GM18526 (cell line): ENCODE data around the gene ABCG2.

ENCODE experiments used
- POLR2A ChIP-seq: IDR thresholded peaks from 3 replicates; pipeline ENCODE4 v1.6.1; 2011; ENCODE audit not compliant: insufficient read length; ENCODE audit errors: extremely low read depth

Gene ABCG2

DNA sequence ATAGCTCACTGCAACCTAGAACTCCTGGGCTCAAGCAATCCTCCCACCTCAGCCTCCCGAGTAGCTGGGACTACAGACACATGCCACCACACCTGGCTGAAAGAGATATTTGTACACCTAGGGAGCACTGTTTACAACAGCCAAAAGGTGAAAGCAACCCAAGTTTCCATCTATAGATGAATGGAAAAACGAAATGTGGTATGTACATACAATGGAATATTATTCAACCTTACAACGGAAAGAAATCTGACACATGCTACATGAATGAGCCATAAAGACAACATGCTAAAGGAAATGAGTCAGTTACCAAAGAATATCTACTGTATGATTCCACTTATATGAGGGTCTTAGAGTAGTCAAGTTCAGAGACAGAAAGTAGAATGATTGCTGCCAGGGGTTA, 52.2 kb downstream of the ABCG2 start:
- TF ChIP-seq POLR2A: no peak

DNA sequence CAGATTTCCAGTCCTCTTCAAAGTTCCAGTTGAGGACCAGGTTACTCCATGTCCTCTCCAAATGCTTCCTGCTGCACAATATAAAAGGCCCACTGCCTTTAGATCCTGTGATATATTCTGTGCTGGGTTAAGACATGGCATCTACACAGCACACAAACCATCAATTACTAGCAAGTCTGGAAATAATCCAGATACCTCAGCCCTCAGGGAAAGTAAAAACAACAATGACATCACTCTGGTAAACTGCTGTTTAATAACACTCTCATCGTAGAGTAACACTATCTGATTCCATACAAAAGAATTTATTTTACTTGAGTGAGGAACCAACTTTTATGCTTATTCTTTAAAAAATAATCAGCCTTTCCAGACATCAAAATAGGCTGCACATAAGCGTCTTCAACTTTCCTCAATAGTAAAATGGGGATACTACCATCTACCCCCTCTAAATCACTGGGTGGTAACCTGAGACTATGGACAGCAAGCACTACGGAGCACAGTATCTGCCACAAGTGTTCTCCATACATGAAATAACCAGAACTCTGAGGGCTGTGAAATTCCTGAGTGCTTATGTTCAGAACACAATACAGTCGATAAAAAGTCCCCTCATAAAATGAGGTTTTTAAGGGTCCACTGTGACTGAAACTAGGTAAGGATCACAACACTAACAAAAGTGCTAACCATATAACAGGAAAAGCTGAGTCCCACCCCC, 53.4 kb downstream of the ABCG2 start:
- no peak for TF ChIP-seq POLR2A

DNA sequence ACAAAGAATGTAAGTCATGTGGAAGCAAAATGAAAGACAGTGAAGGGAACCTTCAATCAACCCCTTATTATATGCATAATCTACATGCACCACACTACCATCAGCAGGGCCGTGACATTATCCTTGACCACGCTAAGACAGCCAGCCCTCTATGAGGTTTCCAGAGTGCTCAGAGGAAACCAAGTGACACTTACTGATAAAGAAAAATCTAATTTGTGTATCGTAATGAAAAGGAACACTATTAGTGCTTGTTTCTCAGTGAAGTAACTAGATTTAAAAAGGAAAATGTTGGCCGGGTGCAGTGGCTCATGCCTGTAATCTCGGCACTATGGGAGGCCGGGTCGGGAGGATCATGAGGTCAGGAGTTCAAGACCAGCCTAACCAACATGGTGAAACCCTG, 56.4 kb downstream of the ABCG2 start:
- no peak for TF ChIP-seq POLR2A

DNA sequence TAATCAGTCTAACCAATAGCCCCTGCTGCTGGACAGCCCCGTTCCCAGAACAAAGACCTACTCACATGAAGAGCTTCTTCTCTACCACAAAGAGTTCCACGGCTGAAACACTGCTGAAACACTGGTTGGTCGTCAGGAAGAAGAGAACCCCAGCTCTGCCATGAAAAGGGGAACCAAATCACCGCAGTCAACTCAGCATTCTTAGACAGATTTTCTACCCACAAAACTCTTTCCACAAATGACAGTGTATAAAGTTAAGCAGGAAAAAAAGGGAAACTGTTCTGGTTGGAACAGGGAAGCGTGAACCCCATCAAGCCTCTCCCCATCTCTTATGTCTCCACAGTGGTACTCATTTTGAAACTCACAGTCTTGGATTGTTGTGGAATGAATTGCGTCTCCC, 57.3 kb downstream of the ABCG2 start:
- TF ChIP-seq POLR2A: no peak

DNA sequence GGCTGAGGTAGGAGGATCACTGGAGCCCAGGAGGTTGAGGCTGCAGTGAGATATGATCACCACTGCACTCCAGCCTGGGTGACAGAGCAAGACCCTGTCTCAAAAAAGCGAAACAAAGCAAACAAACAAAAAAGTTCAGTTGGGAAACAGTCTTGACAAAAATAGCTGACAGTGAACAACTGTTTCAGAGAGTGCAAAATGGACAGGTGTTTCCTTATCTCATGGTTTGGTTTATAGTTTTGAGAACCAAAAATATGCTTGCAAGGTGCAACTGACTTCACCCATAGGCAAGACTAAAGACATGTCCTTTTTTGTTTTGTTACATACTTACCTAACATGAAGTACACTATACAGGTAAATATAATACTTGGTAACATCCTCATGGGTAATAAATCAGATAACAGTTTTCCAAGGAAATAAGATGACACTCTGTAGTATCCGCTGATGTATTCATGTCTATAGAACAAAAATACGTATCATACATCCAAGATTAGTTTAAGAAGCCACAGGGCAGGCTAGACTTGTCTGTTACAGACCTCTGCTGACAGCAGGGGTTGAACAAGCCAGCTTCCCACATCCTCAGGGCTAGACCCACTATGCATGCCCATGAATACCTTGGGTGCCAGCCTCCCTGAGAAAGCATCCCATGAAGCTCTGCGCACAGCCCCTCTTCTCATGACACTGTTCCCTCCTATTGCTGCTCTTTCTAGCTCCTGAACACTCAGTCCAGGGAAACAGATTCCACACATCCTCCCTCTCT, 59.3 kb downstream of the ABCG2 start:
- TF ChIP-seq POLR2A: no peak

DNA sequence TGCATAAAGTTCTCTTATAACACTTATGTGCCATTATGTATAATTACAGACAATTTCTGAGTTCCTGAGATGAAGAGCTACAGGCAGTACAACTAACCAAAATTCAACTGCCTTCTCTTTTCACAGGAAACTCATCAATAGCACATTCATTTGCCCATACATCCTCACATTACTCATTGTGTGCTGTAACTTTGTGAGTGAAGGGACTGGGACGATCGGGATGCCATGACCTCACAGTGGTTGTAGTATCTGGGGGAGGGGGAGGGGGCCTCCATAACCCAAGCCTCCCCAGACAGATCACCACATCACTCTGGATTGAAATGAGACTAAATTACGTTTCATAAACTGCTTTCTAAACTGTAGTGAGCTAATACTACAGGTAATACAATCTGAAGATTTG, 60.7 kb downstream of the ABCG2 start:
- no peak for TF ChIP-seq POLR2A

DNA sequence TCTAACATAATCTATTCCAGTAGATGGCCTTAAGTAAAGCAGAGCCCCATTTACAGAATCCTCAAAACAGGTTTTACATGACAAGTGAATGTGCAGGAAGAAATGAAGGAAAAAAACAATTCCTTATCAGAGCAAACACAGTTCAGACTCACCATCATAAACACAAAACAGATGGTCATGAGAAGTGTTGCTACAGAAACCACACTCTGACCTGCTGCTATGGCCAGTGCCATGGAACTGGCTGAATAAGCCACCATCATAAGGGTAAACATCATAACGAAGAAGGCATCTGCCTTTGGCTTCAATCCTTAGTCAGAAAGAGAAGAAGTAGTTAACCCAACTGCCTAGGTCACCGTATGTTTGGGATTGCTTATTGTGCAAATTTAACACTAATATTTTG, 61.1 kb downstream of the ABCG2 start:
- TF ChIP-seq POLR2A: no peak

DNA sequence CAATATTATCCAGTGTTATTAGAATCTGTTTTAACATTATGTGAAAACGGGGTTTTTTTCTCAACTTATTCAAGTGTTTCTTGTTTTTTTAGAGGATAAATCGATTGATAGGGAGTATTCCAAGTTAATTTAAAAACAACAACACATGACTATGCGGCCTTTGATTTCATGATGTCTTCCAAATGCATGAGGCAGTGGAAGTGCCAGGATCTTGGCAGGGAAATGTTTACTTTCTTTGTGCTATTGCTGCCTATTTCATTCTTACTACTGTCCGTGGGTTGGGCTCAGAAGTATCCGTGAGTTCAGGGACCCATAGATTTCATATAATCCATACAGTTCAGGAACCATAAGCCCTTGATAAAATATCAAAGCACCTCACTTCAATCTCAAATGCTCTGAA, 64.6 kb downstream of the ABCG2 start:
- TF ChIP-seq POLR2A: no peak

DNA sequence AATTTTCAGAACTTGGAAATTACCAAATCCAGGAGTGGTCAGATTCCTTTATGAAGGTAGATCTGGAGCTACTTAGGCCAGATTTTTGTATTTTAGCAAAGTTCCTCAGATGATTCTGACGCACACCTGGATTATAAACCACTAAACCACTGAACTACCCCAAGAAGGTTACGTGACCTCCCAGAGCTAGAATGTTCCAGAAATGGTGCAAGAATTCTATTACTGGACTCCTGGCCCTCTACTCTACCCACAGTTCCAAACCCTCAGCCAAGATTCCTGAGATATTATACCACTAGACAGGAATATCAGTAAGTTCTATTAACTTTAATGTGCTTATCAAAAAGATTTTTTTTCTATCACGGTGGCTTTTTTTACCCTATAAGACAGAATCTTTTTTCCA, 67.1 kb downstream of the ABCG2 start:
- TF ChIP-seq POLR2A: no peak

DNA sequence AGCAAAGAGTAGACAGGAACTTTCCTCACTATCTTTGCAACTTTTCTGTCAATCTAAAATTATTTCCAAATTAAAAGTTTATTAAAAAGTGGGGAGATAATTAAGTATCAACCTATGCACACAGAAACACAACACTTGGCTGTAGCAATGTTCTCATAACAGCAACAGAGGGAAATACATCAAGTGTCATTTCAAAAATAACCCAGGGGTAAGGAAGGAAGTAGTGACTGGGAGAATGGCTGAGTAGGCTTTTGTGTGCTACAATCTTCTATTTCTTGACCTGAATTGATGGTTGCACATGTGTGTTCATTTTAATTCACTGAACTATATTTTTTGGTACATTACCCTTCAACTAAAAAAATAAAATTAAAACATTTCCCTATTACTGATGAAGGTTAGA, 67.5 kb downstream of the ABCG2 start:
- TF ChIP-seq POLR2A: no peak

DNA sequence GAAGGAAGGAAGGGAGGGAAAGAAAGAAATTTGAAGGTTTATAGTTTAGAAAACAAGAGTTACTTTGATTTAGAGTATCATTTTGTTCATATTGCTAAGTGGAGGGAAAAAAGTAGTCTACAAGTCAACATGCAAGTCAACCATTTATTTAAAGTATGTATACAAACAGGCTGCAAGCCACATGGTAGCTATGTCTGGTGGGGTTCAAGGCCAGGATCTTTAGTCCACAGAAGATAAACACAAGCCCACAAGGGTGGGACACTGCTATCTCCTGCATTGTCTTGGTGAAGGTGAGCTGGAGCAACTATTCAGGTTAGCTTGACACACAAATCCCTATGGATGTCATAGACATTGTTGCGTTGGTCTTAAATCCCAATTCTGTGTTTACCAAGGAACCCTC, 71.4 kb downstream of the ABCG2 start:
- no peak for TF ChIP-seq POLR2A

DNA sequence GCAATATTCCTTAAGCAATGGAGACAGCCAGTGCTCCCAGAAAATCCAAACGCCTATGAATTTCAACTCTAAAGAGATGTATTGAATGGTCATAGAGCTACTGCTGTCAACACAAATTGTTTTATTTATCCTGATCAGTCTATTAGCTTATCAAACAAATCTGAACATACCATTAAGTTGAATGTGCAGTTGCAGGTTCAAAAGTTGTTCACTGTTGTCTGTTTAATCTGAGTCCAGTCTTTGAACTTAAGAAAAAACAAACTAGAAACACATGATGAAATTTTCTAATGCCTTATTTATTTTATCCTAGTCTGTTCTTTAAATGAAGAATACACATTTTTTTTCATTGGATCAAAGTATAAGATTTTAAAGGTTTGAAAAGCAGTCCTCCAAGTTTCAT, 77.8 kb downstream of the ABCG2 start:
- TF ChIP-seq POLR2A: no peak

DNA sequence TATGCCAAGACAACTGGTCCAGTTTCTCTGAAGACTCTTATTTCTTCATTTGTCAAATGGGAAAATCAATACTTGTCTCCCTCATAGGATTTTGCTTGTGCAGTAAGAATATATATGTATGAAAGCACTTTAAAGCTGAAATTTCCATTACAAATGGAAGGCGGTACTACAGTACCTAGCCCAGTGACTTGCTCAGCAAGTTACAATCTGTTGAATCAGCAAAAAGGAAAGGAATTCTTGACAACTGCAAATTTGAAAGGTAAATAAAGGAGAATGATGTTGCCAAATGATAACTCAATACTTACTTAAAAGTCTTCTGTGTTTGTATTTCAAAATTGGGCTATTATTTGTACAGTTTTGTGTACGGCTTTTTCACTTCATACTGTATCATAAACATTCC, 79.9 kb downstream of the ABCG2 start:
- no peak for TF ChIP-seq POLR2A

DNA sequence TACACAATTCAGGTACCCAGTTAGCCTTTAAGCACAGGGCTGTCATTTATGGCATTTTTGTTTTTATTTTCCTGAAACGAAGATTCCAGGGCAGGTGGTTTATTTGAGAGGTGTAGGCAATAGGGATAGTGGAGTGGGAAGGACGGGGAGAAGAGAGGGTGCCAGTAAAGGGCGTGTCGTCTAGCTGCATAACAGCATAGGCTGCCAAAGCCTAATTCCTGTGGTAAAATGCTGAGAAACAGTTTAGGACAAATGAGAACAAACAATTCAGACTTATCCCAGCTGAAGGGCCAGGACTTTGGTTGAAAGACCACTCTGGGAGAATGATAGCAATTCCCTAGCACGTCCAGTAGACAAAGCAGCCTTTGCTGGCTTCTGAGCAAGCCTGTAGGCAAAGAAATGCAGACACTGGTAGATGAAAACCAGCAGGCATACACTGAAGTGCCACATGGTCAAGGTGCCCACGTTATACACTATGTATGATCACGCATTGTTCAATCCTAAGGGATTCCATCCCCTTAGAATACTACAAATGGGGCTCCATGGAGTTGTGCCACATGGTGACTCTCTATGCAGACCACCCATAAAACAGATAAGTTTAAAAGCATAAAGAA, 80.4 kb downstream of the ABCG2 start:
- no peak for TF ChIP-seq POLR2A

DNA sequence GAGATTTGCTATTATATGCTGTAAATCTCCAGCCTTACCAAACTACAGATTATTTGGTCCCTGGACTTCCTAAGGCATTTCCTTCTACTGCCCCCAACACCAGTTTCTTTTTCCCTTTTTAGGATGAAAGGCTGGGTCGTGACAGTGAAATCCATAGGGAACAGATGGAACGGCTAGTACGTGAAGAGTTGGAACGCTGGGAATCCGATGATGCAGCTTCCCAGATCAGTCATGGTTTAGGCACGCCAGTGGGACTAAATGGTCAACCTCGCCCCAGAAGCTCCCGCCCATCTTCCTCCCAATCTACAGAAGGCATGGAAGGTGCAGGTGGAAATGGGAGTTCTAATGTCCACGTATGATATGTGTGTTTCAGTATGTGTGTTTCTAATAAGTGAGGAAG, 83.1 kb downstream of the ABCG2 start:
- TF ChIP-seq POLR2A: no peak

DNA sequence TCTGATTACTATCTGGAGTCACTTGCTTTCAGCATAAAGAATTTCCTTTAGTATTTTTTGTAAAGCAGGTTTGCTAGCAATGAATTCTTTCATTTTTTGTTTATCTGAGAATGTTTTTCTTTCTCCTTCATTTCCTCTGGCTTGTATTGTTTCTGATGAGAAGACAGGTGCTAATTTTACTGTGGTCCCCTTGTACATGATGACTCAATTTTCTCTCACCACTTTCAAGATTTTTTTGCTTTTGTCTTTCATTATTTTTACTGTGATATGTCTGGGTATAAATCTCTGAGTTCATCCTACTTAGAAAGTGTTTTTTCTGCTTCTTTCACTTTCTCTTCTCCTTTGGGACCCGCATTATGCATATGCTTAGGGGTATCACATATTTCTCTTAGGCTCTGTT, 88.4 kb downstream of the ABCG2 start:
- no peak for TF ChIP-seq POLR2A
